HG03135 (cell line): Measurements from ENCODE around the gene CDH4.

Source experiments
- ATAC-seq: cut with Tn5 transposase; IDR thresholded peaks from one replicate; pipeline ENCODE4 v1.9.1; 2021; ENCODE audit warnings: mild to moderate bottlenecking, moderate library complexity; ENCODE audit not compliant: unreplicated experiment

Gene CDH4

DNA sequence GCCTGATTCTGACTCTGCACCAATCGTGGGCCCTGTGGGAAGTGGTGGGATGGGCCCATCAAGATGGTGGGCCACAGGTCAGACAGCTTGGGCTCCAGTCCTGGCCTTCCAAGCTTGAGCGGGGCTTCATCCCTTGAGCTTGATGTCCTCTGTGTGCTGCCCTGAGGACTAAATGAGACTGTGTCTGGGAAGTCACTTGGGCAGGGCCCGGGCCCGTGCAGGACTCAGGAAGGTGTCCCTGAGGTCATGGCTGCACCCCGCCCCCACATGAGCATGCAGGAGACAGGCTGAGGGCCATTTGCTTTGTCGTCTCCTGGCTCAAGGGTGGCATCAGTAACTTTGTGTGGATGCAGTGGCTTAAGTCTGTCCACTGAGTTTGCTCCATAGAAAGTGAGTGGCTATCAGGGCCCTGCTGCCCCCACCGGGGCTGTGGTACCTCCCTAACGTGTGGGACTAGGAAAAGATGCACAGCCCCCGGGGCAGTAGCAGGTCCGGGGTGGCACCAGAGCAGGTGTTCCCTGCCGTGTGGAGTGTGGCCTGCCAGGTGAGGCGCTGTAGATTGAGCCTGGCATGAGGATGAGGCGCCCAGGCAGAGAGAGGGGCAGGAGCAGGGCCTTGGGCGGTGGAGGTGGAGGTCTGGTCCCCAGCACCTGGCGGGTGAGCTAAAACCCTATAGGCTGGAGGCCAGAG lies 515.0 kb downstream of the CDH4 start:
- ATAC-seq: no peak

GRCh38 chr20:61767761-61768494 lies 515.9 kb downstream of the CDH4 start:
- ATAC-seq: no peak

DNA sequence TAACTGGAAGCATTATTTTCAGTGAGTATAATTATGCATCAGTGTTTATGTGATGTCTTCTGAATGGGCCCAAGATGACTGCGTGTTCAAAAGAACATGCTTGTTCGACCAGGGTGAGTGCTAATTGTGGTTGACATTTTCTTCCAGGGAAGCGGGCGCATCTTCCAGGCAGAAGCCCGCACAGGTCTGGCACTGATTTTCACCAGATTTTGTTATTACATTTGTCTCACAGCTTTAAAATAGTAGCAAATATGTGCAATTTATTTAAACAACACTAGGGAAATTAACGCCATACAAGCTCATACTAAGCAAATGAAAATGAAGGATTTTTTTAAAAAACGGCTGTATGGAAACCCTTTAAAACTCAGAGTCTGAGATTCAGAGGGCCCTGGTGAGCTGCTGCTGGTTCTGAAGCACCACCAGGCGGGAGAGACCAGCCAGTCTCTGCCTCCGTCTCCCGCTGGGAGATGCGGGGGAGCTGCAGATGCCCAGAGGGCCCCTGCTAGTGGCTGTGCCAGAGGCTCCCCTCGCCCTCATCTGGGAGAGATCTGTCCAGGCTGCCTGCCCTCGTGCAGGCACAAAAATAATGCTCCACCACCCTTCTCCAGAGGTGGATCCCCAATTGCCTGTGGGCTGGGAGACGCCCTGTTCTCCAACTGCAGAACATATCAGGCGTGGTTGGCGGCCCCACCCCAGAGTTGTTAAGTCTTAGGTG lies 516.7 kb downstream of the CDH4 start:
- no peak for ATAC-seq

GRCh38 chr20:61769286-61769832 lies 517.3 kb downstream of the CDH4 start:
- no peak for ATAC-seq

GRCh38 chr20:61770113-61770585 lies 518.1 kb downstream of the CDH4 start:
- no peak for ATAC-seq

DNA sequence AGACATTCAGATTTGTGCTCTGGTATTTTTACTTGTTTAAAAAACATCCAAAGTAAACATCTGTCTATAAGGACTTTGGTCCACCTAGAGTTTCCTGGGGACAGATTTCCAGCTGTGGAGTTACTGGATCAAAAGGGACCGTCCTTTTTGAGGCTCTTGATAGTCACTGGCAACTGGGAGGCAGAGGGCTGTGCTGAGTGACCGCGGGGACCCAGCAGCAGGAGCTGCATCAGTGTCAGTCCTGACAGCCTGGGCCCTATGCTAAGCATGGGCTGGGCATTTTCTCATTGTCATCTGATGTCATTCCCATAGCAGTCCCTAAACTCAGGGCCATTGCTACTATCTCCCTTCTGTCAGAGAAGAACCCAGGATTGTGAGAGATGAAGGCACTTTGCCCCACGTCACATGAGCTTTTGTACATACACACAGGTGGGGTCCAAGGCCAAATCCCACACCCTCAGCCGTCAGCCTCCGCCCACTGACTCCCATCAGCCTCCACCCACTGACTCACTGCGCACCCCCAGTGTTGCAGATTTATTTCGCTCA lies 519.8 kb downstream of the CDH4 start:
- ATAC-seq: no peak

DNA sequence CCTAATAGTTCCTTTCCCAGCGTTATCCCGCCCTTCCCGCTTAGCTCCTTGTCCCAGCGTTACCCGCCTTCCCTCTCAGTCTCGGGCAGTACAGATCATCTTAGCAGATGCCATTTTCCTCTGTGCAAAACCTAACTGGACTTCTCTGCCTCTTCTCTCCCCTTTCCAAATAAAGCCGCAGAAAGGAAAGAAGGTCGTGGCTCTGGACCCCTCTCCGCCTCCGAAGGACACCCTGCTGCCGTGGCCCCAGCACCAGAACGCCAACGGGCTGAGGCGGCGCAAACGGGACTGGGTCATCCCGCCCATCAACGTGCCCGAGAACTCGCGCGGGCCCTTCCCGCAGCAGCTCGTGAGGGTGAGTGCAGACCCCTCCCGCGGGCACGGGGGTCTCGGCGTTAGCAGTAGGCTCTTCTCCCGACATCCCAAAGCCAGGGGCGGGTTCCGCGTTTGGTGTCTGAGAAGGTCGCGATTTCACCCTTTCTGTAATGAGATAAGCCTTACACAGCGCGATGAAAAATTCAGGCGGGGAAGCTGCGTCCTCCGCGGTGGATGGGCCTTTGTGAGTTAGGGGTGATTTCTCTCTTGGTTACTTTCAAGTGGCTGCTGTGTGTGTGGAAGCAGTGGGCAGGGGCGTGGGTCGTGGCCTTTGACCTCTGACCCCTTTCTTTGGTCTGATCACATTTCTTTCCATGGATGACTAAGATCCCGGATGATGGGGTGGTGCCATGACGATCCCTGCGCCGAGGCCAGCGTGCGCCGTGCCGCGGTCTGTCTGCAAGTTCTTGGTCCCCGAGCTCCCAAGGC lies 521.0 kb downstream of the CDH4 start:
- ATAC-seq: no peak

GRCh38 chr20:61773926-61774587 lies 522.0 kb downstream of the CDH4 start:
- ATAC-seq: no peak

GRCh38 chr20:61775423-61775822 lies 523.4 kb downstream of the CDH4 start:
- no peak for ATAC-seq

- ATAC-seq: no peak
These were observed 524.5 kb downstream of the CDH4 start for GRCh38 chr20:61776491-61777075.

GRCh38 chr20:61777773-61778494 lies 525.9 kb downstream of the CDH4 start:
- ATAC-seq: no peak

- ATAC-seq: no peak
These were observed 526.4 kb downstream of the CDH4 start for GRCh38 chr20:61778495-61778863.

DNA sequence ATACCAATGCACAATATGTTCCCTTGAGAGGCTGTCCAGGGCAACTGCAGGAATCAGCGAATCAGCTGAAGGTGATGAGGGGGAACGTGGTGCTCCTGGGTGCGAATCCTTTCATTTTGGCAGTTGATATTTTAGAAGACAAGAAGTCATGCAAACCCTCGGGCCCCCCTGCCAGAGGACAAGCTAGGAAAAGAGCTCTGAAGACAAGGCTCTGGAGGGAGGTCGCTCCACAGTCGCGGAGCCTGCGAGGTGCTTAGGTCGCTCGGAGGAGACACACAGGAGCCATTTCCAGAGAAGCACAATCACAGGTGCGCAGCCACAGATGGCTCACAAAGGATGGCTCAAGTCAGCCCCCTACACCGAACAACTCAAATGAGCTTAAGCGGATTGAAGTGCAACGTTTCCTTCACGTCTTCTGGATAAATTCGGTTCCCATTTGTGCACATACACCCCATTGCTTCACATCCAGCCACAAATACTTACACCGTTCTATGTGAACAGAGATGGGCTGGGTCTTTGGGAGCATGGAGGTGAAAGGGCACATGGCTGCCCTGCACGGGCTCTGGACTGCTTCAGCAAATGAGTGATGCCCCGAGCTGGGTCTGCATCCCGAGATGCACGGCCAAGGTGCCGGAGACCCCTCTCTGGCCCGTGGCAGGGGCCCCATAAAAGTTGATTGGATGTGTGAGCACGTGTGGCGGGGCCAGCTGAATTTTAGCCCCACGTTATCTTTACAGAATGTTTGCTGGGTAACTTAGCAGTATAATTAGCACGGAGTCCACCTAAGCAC lies 527.3 kb downstream of the CDH4 start:
- ATAC-seq: no peak

GRCh38 chr20:61780066-61780465 lies 528.0 kb downstream of the CDH4 start:
- ATAC-seq: no peak

- ATAC-seq: no peak
These were observed 532.9 kb downstream of the CDH4 start for GRCh38 chr20:61784801-61785566.

DNA sequence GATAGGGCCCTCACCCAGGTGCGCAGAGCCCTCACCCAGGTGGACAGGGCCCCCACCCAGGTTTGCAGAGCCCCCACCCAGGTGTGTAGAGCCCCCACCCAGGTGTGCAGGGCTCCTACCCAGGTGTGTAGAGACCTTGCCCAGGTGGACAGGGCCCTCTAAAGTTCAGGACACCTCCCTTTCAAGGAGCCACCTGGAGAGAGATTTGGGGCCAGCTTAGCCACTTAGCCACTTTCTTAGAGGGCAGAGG lies 533.4 kb downstream of the CDH4 start:
- no peak for ATAC-seq

DNA sequence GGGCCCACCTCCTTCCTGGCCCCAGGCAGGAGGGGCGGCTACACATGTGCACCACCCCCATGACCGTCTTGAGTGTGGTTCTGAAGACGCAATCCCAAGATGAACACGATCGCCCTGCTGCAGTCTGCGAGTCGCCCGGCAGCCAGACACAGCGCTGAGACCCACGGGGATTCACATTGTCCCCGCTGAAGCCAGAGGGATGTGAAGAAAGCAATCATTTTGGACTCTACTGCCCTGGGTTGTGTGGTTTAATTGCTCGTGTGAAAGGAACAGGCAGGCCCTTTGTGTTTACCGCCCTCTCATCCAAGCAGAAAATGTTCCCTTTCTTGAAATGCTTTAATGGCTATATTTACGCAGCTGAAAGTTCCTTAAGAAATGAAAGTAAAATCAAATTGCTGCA lies 534.2 kb downstream of the CDH4 start:
- ATAC-seq: no peak

GRCh38 chr20:61788343-61788742 lies 536.3 kb downstream of the CDH4 start:
- no peak for ATAC-seq
